Activated CD8-positive, alpha-beta T cell treated with anti-CD3 and anti-CD28 coated beads, Interleukin-2, amount 10 ng/mL, durations not matched to agents 7 days and 5 days (primary cell): ENCODE measurements around the gene ANO2. TPM values are rescaled to one million over a fixed set of nuclear protein-coding genes. Genes with fewer than 3 reads are reported as not detected.

ENCODE experiments used
- ATAC-seq: fragments of 150-1000 bp; cut with Tn5 transposase; one replicate; pipeline ENCODE4 v1.10.0; 2021; ENCODE audit warnings: moderate library complexity
- CTCF ChIA-PET: fragments of 350-600 bp; sonication (Branson Sonifier 250); formaldehyde crosslinking; loops from one replicate; lab custom pipeline; 2021; ENCODE audit warnings: antibody characterized with exemption; lab: Charles Lee
- POLR2A ChIA-PET: fragments of 350-600 bp; sonication (Branson Sonifier 250); formaldehyde crosslinking; loops from one replicate; lab custom pipeline; 2021; ENCODE audit warnings: antibody characterized with exemption; lab: Charles Lee
- DNase-seq: peaks from one replicate; pipeline ENCODE4 v3.0.0-alpha.2; 2020
- H3K27ac Mint-ChIP-seq: one replicate; pipeline ENCODE4 v1.8.0; 2021; ENCODE audit warnings: mild to moderate bottlenecking, mixed read lengths
- H3K27me3 Mint-ChIP-seq: one replicate; pipeline ENCODE4 v1.8.0; 2021; ENCODE audit warnings: low read depth, mixed read lengths
- H3K36me3 Mint-ChIP-seq: one replicate; pipeline ENCODE4 v1.8.0; 2021; ENCODE audit warnings: low read depth, mixed read lengths
- H3K4me1 Mint-ChIP-seq: one replicate; pipeline ENCODE4 v1.8.0; 2021; ENCODE audit warnings: low read depth, mixed read lengths
- H3K4me3 Mint-ChIP-seq: one replicate; pipeline ENCODE4 v1.8.0; 2021; ENCODE audit warnings: mild to moderate bottlenecking, mixed read lengths
- H3K9me3 Mint-ChIP-seq: one replicate; pipeline ENCODE4 v1.8.0; 2022; ENCODE audit warnings: mixed read lengths; ENCODE audit not compliant: insufficient read depth
- total RNA-seq, 2 experiments: library from RNA; stranded (reverse); gene quantifications; one replicate each; pipeline ENCODE4 v1.2.3, GENCODE V29; 2021

Gene ANO2
- total RNA-seq, 2 experiments from 2014 or later = not detected

GRCh38 chr12:5973461-5974115, 28.5 kb upstream of the ANO2 start:
- Mint-ChIP-seq H3K27me3 (peaks cover 3% of the 10 kb centered on the region), H3K4me1 (no peaks in the 10 kb centered on the region), H3K9me3 (no peaks in the 10 kb centered on the region), H3K4me3 (no peak overlapping the region), H3K27ac (no peak overlapping the region), H3K36me3 (no peaks in the 10 kb centered on the region)
- ChIA-PET CTCF (interaction anchor here (1.9 kb wide), 1 partner anchor 14 kb away, joined by 6 read pairs; no protein-coding TSS in a partner anchor), POLR2A (no interaction called here)
- ATAC-seq = no peak
- DNase-seq = peak; percentile 13

- Mint-ChIP-seq H3K36me3 (no peaks in the 10 kb centered on the region), H3K9me3 (no peaks in the 10 kb centered on the region), H3K27ac (no peak overlapping the region), H3K27me3 (peaks cover 3% of the 10 kb centered on the region), H3K4me3 (no peak overlapping the region), H3K4me1 (no peaks in the 10 kb centered on the region)
- CTCF ChIA-PET = interaction anchor here (1.1 kb wide), 1 partner anchor 16 kb away, joined by 3 read pairs; no protein-coding TSS in a partner anchor
- no peak for ATAC-seq
- DNase-seq = peak; percentile 12
- POLR2A ChIA-PET = no interaction called here
Observed at GRCh38 chr12:5972387-5972786, 27.3 kb upstream of the ANO2 start.

GRCh38 chr12:5971194-5971850, 26.3 kb upstream of the ANO2 start:
- ChIA-PET POLR2A (no interaction called here), CTCF (interaction anchor here (1.5 kb wide), 1 partner anchor 17 kb away, joined by 4 read pairs; no protein-coding TSS in a partner anchor)
- ATAC-seq (no peak), DNase-seq (no peak)
- no peak overlapping the region for H3K27ac Mint-ChIP-seq
- H3K36me3 Mint-ChIP-seq = no peaks in the 10 kb centered on the region
- no peaks in the 10 kb centered on the region for H3K4me1 Mint-ChIP-seq
- H3K9me3 Mint-ChIP-seq = no peaks in the 10 kb centered on the region
- H3K27me3 Mint-ChIP-seq = peaks cover 3% of the 10 kb centered on the region
- no peak overlapping the region for H3K4me3 Mint-ChIP-seq

GRCh38 chr12:5969974-5970690, 25.1 kb upstream of the ANO2 start:
- Mint-ChIP-seq H3K27me3 (peaks cover 6% of the 10 kb centered on the region), H3K27ac (no peak overlapping the region), H3K36me3 (no peaks in the 10 kb centered on the region), H3K4me1 (no peaks in the 10 kb centered on the region), H3K4me3 (no peak overlapping the region), H3K9me3 (no peaks in the 10 kb centered on the region)
- no peak for DNase-seq
- CTCF ChIA-PET = interaction anchor here (1.5 kb wide), 1 partner anchor 18 kb away, joined by 4 read pairs; no protein-coding TSS in a partner anchor
- no peak for ATAC-seq
- POLR2A ChIA-PET = no interaction called here

- no peak overlapping the region for H3K27ac Mint-ChIP-seq
- CTCF ChIA-PET = no interaction called here
- no peak for ATAC-seq
- POLR2A ChIA-PET = no interaction called here
- H3K27me3 Mint-ChIP-seq = peaks cover 6% of the 10 kb centered on the region
- no peak overlapping the region for H3K4me3 Mint-ChIP-seq
- no peaks in the 10 kb centered on the region for H3K9me3 Mint-ChIP-seq
- no peaks in the 10 kb centered on the region for H3K4me1 Mint-ChIP-seq
- DNase-seq = no peak
- no peaks in the 10 kb centered on the region for H3K36me3 Mint-ChIP-seq
Observed at GRCh38 chr12:5969156-5969973, 24.3 kb upstream of the ANO2 start.

- ATAC-seq (no peak), DNase-seq (no peak)
- Mint-ChIP-seq H3K4me3 (no peak overlapping the region), H3K4me1 (no peaks in the 10 kb centered on the region), H3K27ac (no peak overlapping the region), H3K27me3 (peaks cover 6% of the 10 kb centered on the region), H3K36me3 (no peaks in the 10 kb centered on the region), H3K9me3 (no peaks in the 10 kb centered on the region)
- POLR2A ChIA-PET = no interaction called here
- CTCF ChIA-PET = no interaction called here
Observed at GRCh38 chr12:5967645-5968415, 22.8 kb upstream of the ANO2 start.

- ChIA-PET POLR2A (no interaction called here), CTCF (interaction anchor here (0.8 to 1.7 kb wide), 4 partner anchors 8 to 71 kb away, joined by 3 to 4 read pairs (median 3); no protein-coding TSS in a partner anchor)
- no peak overlapping the region for H3K4me3 Mint-ChIP-seq
- no peaks in the 10 kb centered on the region for H3K9me3 Mint-ChIP-seq
- no peaks in the 10 kb centered on the region for H3K36me3 Mint-ChIP-seq
- no peak for DNase-seq
- peaks cover 9% of the 10 kb centered on the region for H3K27me3 Mint-ChIP-seq
- no peak for ATAC-seq
- H3K27ac Mint-ChIP-seq = no peak overlapping the region
- no peaks in the 10 kb centered on the region for H3K4me1 Mint-ChIP-seq
Observed at GRCh38 chr12:5966486-5967095, 21.5 kb upstream of the ANO2 start.

- POLR2A ChIA-PET = no interaction called here
- DNase-seq = peak; percentile 63
- H3K9me3 Mint-ChIP-seq = no peaks in the 10 kb centered on the region
Observed at GRCh38 chr12:5965950-5966383, 20.9 kb upstream of the ANO2 start.

GRCh38 chr12:5964913-5965900, 20.1 kb upstream of the ANO2 start:
- no peak for ATAC-seq
- Mint-ChIP-seq H3K4me1 (no peaks in the 10 kb centered on the region), H3K4me3 (no peak overlapping the region), H3K36me3 (no peaks in the 10 kb centered on the region), H3K27ac (no peak overlapping the region), H3K27me3 (peaks cover 12% of the 10 kb centered on the region), H3K9me3 (no peaks in the 10 kb centered on the region)
- CTCF ChIA-PET = interaction anchor here (1.7 kb wide), 1 partner anchor 9 kb away, joined by 4 read pairs; no protein-coding TSS in a partner anchor
- DNase-seq = no peak
- POLR2A ChIA-PET = no interaction called here

More at GRCh38 chr12:5965950-5966383, 20.9 kb upstream of the ANO2 start:
- H3K36me3 Mint-ChIP-seq = no peaks in the 10 kb centered on the region
- H3K4me3 Mint-ChIP-seq = no peak overlapping the region
- peaks cover 11% of the 10 kb centered on the region for H3K27me3 Mint-ChIP-seq
- CTCF ChIA-PET = interaction anchor here (1.2 to 1.7 kb wide), 3 partner anchors 9 to 72 kb away, joined by 3 to 4 read pairs (median 3); no protein-coding TSS in a partner anchor
- H3K27ac Mint-ChIP-seq = no peak overlapping the region
- peak; percentile 89 for ATAC-seq
- H3K4me1 Mint-ChIP-seq = no peaks in the 10 kb centered on the region
